ENCODE results near the gene PTOV1. TPM values are rescaled to one million over a fixed set of nuclear protein-coding genes. Genes with fewer than 3 reads are reported as not detected.

PTOV1 gene

Small RNAs within 50 kb of the gene (small RNA-seq; reads per million reads assigned to genes)
- gene MIR4749 (ENCODE audit: low read depth), result not detected
